HG03025 (cell line): Measurements from ENCODE around the gene USP9X.
A peak's percentile ranks its signal among the peaks of the same experiment; 100 is the strongest.
"Not testable (repeated sequence)": the region's sequence is repeated elsewhere in the genome, so short reads cannot be mapped to it uniquely, and the experiment has no call there.

Experiments
- ATAC-seq: cut with Tn5 transposase; IDR thresholded peaks from one replicate; pipeline ENCODE4 v1.9.1; 2021; ENCODE audit warnings: mild to moderate bottlenecking, moderate library complexity; ENCODE audit not compliant: unreplicated experiment, low FRiP score

The USP9X gene

GRCh38 chrX:41177297-41177696, 92.1 kb downstream of the USP9X start:
- no peak for ATAC-seq

GRCh38 chrX:41178201-41178600, 93.0 kb downstream of the USP9X start:
- ATAC-seq = no peak

GRCh38 chrX:41180194-41180908, 95.1 kb downstream of the USP9X start:
- ATAC-seq = peak; percentile 66

- no peak for ATAC-seq
These were observed 99.1 kb downstream of the USP9X start for GRCh38 chrX:41184312-41184711.

- ATAC-seq = not testable (repeated sequence)
These were observed 101.7 kb downstream of the USP9X start for GRCh38 chrX:41186946-41187345.

GRCh38 chrX:41189156-41189555, 103.9 kb downstream of the USP9X start:
- ATAC-seq = no peak

GRCh38 chrX:41192880-41193279, 107.6 kb downstream of the USP9X start:
- ATAC-seq = no peak

GRCh38 chrX:41198410-41198809, 113.2 kb downstream of the USP9X start:
- no peak for ATAC-seq

- ATAC-seq = no peak
These were observed 115.5 kb downstream of the USP9X start for GRCh38 chrX:41200785-41201184.

- no peak for ATAC-seq
These were observed 124.6 kb downstream of the USP9X start for GRCh38 chrX:41209853-41210252.

- no peak for ATAC-seq
These were observed 139.4 kb downstream of the USP9X start for GRCh38 chrX:41224605-41225004.

- no peak for ATAC-seq
These were observed 148.7 kb downstream of the USP9X start for GRCh38 chrX:41233988-41234387.

- not testable (repeated sequence) for ATAC-seq
These were observed 149.2 kb downstream of the USP9X start for GRCh38 chrX:41234471-41234870.

GRCh38 chrX:41234962-41235361, 149.7 kb downstream of the USP9X start:
- ATAC-seq = no peak

- no peak for ATAC-seq
These were observed 151.4 kb downstream of the USP9X start for GRCh38 chrX:41236629-41237028.

- no peak for ATAC-seq
These were observed 155.3 kb downstream of the USP9X start for GRCh38 chrX:41240509-41240908.

GRCh38 chrX:41241962-41242361, 156.7 kb downstream of the USP9X start:
- ATAC-seq = no peak

GRCh38 chrX:41245641-41246040, 160.4 kb downstream of the USP9X start:
- no peak for ATAC-seq

- ATAC-seq = no peak
These were observed 165.6 kb downstream of the USP9X start for GRCh38 chrX:41250867-41251266.

GRCh38 chrX:41257801-41258200, 172.6 kb downstream of the USP9X start:
- ATAC-seq = no peak

- ATAC-seq = no peak
These were observed 173.0 kb downstream of the USP9X start for GRCh38 chrX:41258226-41258625.

- no peak for ATAC-seq
These were observed 173.6 kb downstream of the USP9X start for GRCh38 chrX:41258871-41259270.

- no peak for ATAC-seq
These were observed 174.3 kb downstream of the USP9X start for GRCh38 chrX:41259516-41259915.
